Esophagus muscularis mucosa (tissue), 4 donors: Measurements from ENCODE around the gene CAPN14. TPM values are rescaled to one million over a fixed set of nuclear protein-coding genes. Genes with fewer than 3 reads are reported as not detected.

Experiments used
- DNase-seq: peaks from one replicate; pipeline ENCODE4 v3.0.0-alpha.2; 2017; ENCODE audit errors: extremely low spot score
- H3K27ac ChIP-seq, 4 donors: fragments of 200-600 bp; sonication (generic); replicated peaks in 1 of 4; 1 replicate in 3 of 4; 2 replicates in 1 of 4; pipeline ENCODE4 v1.5.1; 2016 to 2019; ENCODE audit warnings: mild to moderate bottlenecking in 1 of 4
- H3K27me3 ChIP-seq, 4 donors: fragments of 200-600 bp; sonication (generic); one replicate each; pipeline versions ENCODE4 v1.5.1 to v1.6.0; 2016 to 2019
- H3K36me3 ChIP-seq, 4 donors: fragments of 200-600 bp; sonication (generic); one replicate each; pipeline ENCODE4 v1.5.1; 2016 to 2019
- H3K4me1 ChIP-seq, 4 donors: fragments of 200-600 bp; sonication (generic); one replicate each; pipeline ENCODE4 v1.5.1; 2016 to 2019
- H3K4me3 ChIP-seq, 4 donors: fragments of 200-600 bp; sonication (generic); 1 replicate in 2 of 4; 2 replicates in 2 of 4; pipeline ENCODE4 v1.5.1; 2016 to 2019; ENCODE audit warnings: mild to moderate bottlenecking in 4 of 4, moderate library complexity in 1 of 4
- H3K9me3 ChIP-seq, 4 donors: fragments of 200-600 bp; sonication (generic); 1 replicate in 3 of 4; 2 replicates in 1 of 4; pipeline ENCODE4 v1.5.1; 2016 to 2019
- CTCF ChIP-seq, 3 experiments: fragments of 200-600 bp in 2 of 3; fragments of 450-650 bp in 1 of 3; sonication (generic) in 2 of 3; IDR thresholded peaks; one replicate each; pipeline ENCODE4 v1.5.1; 2017 to 2019; ENCODE audit warnings: antibody characterized with exemption in 3 of 3, mild to moderate bottlenecking in 2 of 3, moderate library complexity in 1 of 3
- EP300 ChIP-seq: sonication (generic); formaldehyde crosslinking; IDR thresholded peaks from one replicate; pipeline ENCODE4 v1.6.1; 2017; ENCODE audit warnings: antibody characterized with exemption
- POLR2A ChIP-seq: fragments of 450-650 bp; IDR thresholded peaks from one replicate; pipeline ENCODE4 v1.6.1; 2017; ENCODE audit warnings: antibody characterized with exemption, moderate library complexity, mild to moderate bottlenecking, low read depth
- POLR2AphosphoS5 ChIP-seq, 2 donors: sonication (generic); formaldehyde crosslinking; IDR thresholded peaks; one replicate each; pipeline ENCODE4 v1.6.1; 2017; ENCODE audit warnings: antibody characterized with exemption in 2 of 2
- WGBS: methylation state at CpG from one replicate; pipeline ENCODE4 v1.1.5; 2018; 5-methylcytosine and 5-hydroxymethylcytosine counted together
- intact Hi-C: fragments of 100-400 bp; cut with DNase I; formaldehyde crosslinking; loops from one replicate; pipeline ENCODE4 v1.15.1; 2023
- total RNA-seq, 4 donors: library from RNA; depleted of rRNA; stranded (reverse); fragments of >200 nt; gene quantifications; one replicate each; pipeline versions ENCODE4 v1.1.0 to v1.2.1, GENCODE V29; 2016

CAPN14 gene
- total RNA-seq, 4 donors from 2014 or later, result 0.42 TPM; not detected in 3

- Histone ChIP-seq H3K36me3 (no peaks in the 10 kb centered on the region), H3K4me3 (no peak overlapping the region), H3K27me3 (peaks cover 0 to 8% (median 0%) of the 10 kb centered on the region in 4 donors), H3K4me1 (no peaks in the 10 kb centered on the region), H3K9me3 (no peaks in the 10 kb centered on the region), H3K27ac (no peak overlapping the region)
- intact Hi-C loops, result no loop called here
- DNase-seq, result no peak
- 59% methylated on average over 6 of the region's 6 CpGs for WGBS
- TF ChIP-seq EP300, result no peak
- TF ChIP-seq POLR2A, result no peak
- no peak for TF ChIP-seq CTCF (IDR thresholded peaks at IDR 0.05)
- no peak for TF ChIP-seq POLR2AphosphoS5 (IDR thresholded peaks at IDR 0.05)
These were observed 54.2 kb downstream of the CAPN14 start for GRCh38 chr2:31163011-31163539.

GRCh38 chr2:31161637-31162036 is 55.7 kb downstream of the CAPN14 start:
- Histone ChIP-seq H3K4me3 (no peak overlapping the region), H3K27me3 (peaks cover 0 to 8% (median 0%) of the 10 kb centered on the region in 4 donors), H3K36me3 (no peaks in the 10 kb centered on the region), H3K4me1 (no peaks in the 10 kb centered on the region), H3K27ac (no peak overlapping the region), H3K9me3 (no peaks in the 10 kb centered on the region)
- no peak for TF ChIP-seq EP300
- no peak for TF ChIP-seq POLR2A
- no peak for TF ChIP-seq CTCF (IDR thresholded peaks at IDR 0.05)
- no peak for TF ChIP-seq POLR2AphosphoS5 (IDR thresholded peaks at IDR 0.05)
- DNase-seq, result no peak
- 94% methylated on average over 6 of the region's 6 CpGs for WGBS
- intact Hi-C loops, result no loop called here

- TF ChIP-seq EP300, result no peak
- TF ChIP-seq CTCF (IDR thresholded peaks at IDR 0.05), result no peak
- no peak for TF ChIP-seq POLR2AphosphoS5 (IDR thresholded peaks at IDR 0.05)
- TF ChIP-seq POLR2A, result no peak
- intact Hi-C loops, result no loop called here
- Histone ChIP-seq H3K9me3 (no peaks in the 10 kb centered on the region), H3K27me3 (peaks cover 0 to 22% (median 0%) of the 10 kb centered on the region in 4 donors), H3K4me3 (no peak overlapping the region), H3K27ac (no peak overlapping the region), H3K36me3 (no peaks in the 10 kb centered on the region), H3K4me1 (no peaks in the 10 kb centered on the region)
- WGBS, result 82% methylated on average over 6 of the region's 6 CpGs
- DNase-seq, result no peak
These were observed 65.8 kb downstream of the CAPN14 start for GRCh38 chr2:31151501-31151900.

- no peak for DNase-seq
- no peak for TF ChIP-seq POLR2A
- no peak for TF ChIP-seq CTCF (IDR thresholded peaks at IDR 0.05)
- no peak for TF ChIP-seq EP300
- no peak for TF ChIP-seq POLR2AphosphoS5 (IDR thresholded peaks at IDR 0.05)
- H3K9me3 ChIP-seq, result no peaks in the 10 kb centered on the region
- intact Hi-C loops, result no loop called here
- H3K27me3 ChIP-seq, result peaks cover 0 to 22% (median 0%) of the 10 kb centered on the region in 4 donors
- no peak overlapping the region for H3K4me3 ChIP-seq
- H3K27ac ChIP-seq, result no peak overlapping the region
- no peaks in the 10 kb centered on the region for H3K36me3 ChIP-seq
- WGBS, result 90% methylated on average over 6 of the region's 6 CpGs
- no peaks in the 10 kb centered on the region for H3K4me1 ChIP-seq
These were observed 67.1 kb downstream of the CAPN14 start for GRCh38 chr2:31150120-31150670.

GRCh38 chr2:31148514-31148913 is 68.8 kb downstream of the CAPN14 start:
- intact Hi-C loops, result no loop called here
- no peak for TF ChIP-seq CTCF (IDR thresholded peaks at IDR 0.05)
- no peak for TF ChIP-seq POLR2AphosphoS5 (IDR thresholded peaks at IDR 0.05)
- no peak for TF ChIP-seq EP300
- no peak for TF ChIP-seq POLR2A
- Histone ChIP-seq H3K4me3 (no peak overlapping the region), H3K4me1 (no peaks in the 10 kb centered on the region), H3K9me3 (no peaks in the 10 kb centered on the region), H3K27ac (no peak overlapping the region), H3K36me3 (no peaks in the 10 kb centered on the region), H3K27me3 (peaks cover 0 to 22% (median 0%) of the 10 kb centered on the region in 4 donors)
- DNase-seq, result no peak
- 63% methylated on average over 2 of the region's 2 CpGs for WGBS
